C4-2B (cell line): ENCODE results near the gene NXPH3.

ENCODE experiments used
- H3K27ac ChIP-seq: fragments of 450-650 bp; 2 replicates; pipeline ENCODE4 v1.5.1; 2017
- CTCF ChIP-seq: fragments of 450-650 bp; conservative IDR thresholded peaks from 2 replicates; pipeline ENCODE4 v1.5.1; 2017; ENCODE audit warnings: mild to moderate bottlenecking
- ZFX ChIP-seq: fragments of 450-650 bp; IDR thresholded peaks from 2 replicates; pipeline ENCODE4 v1.6.1; 2017

The NXPH3 gene

GRCh38 chr17:49574945-49575678 is 559 bp upstream of the NXPH3 start:
- TF ChIP-seq CTCF (no peak), ZFX (no peak)
- no peak overlapping the region for H3K27ac ChIP-seq

- no peak overlapping the region for H3K27ac ChIP-seq
Observed at GRCh38 chr17:49576088-49576916, 631 bp downstream of the NXPH3 start.

GRCh38 chr17:49576917-49577649 is 1.4 kb downstream of the NXPH3 start:
- H3K27ac ChIP-seq, result no peak overlapping the region
- no peak for TF ChIP-seq CTCF
- TF ChIP-seq ZFX, result no peak

More at GRCh38 chr17:49576088-49576916, 631 bp downstream of the NXPH3 start:
- TF ChIP-seq CTCF, result no peak
- TF ChIP-seq ZFX, result no peak

- TF ChIP-seq CTCF (no peak), ZFX (no peak)
- H3K27ac ChIP-seq, result no peak overlapping the region
Observed at GRCh38 chr17:49577650-49577934, 1.9 kb downstream of the NXPH3 start.

GRCh38 chr17:49577963-49578362 is 2.3 kb downstream of the NXPH3 start:
- TF ChIP-seq ZFX, result no peak
- no peak overlapping the region for H3K27ac ChIP-seq

- H3K27ac ChIP-seq, result no peak overlapping the region
- TF ChIP-seq ZFX, result no peak
- no peak for TF ChIP-seq CTCF
Observed at GRCh38 chr17:49578414-49578813, 2.7 kb downstream of the NXPH3 start.

- TF ChIP-seq ZFX, result no peak
- TF ChIP-seq CTCF, result no peak
- H3K27ac ChIP-seq, result no peak overlapping the region
Observed at GRCh38 chr17:49578952-49579500, 3.4 kb downstream of the NXPH3 start.
